Stimulated activated CD4-positive, alpha-beta T cell treated with anti-CD3 and anti-CD28 coated beads, Interleukin-1b, Interleukin-23, amount 100 ng/mL, for 48 hours (primary cell): Measurements from ENCODE around the gene POTEG.
"Not testable (repeated sequence)": the region's sequence is repeated elsewhere in the genome, so short reads cannot be mapped to it uniquely, and the experiment has no call there.

Source experiments
- DNase-seq: peaks from one replicate; pipeline ENCODE4 v3.0.0-alpha.2; 2020

Gene POTEG

DNA sequence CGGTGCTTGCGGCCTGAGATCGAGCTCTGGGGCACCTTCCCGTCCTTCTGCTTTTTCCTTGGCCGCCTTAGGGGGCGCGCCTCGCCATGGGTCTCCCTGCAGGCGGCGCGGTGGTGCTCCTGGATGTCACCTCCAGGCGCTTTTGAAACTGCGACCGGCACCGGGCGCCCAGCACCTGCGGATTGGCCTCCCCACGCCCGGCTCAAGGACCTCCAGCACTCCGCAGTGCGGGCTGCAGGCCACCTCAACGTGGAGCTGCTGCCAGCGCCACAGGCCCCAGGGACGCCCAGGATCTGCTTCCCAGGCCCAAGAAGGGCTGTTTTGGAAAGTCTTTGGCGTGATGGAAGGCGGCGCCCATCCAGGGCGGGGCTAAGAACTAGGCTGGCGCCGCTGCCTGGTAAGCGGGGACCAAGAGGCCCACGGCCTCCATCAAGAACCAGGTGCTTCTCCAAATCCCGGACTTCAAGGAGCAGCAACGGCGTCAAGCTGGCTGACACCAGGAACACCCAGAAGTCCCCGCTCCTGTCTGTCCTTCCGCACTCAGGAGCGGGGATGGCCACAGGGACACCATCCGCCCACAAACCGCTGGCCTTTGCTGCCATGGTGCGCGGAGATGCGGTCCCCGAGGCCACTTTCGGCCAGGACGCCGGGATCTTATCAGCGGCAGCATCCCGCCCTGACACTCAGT is 61.2 kb downstream of the POTEG start:
- DNase-seq = not testable (repeated sequence)

DNA sequence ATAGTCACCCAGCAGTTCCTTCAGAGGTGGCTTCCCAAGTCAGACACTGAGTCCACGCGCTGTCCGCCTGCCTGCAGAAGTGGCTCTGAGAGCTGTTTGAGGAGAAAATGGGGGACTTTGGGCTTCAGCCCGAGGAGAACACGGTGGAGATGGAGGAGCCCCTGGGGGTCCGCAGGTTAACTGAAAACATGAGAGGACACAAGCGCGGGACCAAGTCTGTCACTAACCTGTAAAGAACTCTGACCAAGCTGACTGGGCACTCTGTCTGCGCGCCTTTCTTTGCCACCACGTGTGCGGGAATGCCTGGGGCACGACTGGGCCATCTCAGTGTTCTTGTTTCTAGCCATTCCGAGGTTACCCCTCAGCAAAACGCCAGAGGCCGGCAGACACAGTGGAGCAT is 62.4 kb downstream of the POTEG start:
- not testable (repeated sequence) for DNase-seq

DNA sequence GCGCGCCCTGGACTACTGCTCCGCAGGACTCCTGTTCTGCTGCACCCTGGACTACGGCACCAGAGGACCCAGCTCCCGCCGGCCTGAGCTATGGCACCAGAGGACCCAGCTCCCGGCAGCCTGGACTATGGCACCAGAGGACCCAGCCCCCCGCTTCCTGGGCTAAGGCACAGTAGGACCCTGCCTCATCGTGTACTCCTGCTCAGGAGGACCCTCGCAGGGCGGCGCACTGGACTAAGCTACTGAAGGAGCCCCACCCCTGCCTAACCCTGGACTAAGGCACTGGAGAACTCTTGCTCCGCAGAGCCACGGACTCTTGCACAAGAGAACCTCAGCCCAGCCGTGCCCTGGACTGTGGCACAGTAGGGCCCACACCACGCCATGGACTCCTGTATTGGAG is 71.3 kb downstream of the POTEG start:
- DNase-seq = not testable (repeated sequence)

DNA sequence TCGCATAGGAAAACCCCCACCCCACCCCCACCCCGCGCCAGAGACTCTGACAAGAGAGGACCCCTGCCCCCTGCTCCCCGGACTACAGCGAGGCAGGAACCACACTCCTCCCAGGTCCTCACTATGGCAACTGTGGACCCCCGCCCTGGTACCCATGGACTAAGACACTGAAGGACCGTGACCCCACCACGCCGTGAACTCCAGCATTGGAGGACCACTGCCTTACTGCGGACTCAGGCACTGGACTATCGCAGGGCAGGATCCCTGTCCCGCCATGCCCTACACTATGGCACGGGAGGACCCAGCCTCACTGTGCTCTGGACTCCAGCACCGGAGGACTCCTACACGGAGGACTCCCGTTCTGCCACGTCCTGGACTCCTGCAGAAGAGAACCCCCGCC is 71.8 kb downstream of the POTEG start:
- not testable (repeated sequence) for DNase-seq

DNA sequence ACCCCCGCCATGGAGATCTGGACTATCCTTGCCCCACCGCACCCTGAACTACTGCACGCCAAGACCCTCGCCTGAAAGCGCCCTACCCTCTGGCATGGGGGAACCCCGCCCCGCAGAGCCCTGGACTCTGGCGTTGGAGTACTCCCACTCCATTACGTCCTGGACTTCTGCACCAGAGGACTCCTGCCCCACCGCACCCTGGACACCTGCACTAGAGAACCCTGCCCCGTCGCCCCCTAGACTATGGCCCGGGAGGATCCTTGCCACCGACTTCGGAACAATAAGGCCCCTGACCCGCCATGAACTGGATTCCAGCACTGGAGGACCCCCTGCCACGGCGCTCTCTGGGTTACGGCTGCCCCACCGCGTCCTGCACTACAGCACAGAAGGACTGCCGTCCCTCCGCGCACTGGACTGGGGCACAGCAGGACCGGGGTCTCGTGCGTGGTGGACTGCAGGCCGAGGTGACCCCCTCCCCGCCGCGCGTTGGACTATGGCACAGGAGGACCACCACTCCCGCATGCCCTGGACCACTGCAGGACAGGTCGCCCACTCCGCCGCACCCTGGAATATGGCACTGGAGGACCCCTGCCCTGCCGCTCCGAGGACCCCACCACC is 72.4 kb downstream of the POTEG start:
- DNase-seq = not testable (repeated sequence)

DNA sequence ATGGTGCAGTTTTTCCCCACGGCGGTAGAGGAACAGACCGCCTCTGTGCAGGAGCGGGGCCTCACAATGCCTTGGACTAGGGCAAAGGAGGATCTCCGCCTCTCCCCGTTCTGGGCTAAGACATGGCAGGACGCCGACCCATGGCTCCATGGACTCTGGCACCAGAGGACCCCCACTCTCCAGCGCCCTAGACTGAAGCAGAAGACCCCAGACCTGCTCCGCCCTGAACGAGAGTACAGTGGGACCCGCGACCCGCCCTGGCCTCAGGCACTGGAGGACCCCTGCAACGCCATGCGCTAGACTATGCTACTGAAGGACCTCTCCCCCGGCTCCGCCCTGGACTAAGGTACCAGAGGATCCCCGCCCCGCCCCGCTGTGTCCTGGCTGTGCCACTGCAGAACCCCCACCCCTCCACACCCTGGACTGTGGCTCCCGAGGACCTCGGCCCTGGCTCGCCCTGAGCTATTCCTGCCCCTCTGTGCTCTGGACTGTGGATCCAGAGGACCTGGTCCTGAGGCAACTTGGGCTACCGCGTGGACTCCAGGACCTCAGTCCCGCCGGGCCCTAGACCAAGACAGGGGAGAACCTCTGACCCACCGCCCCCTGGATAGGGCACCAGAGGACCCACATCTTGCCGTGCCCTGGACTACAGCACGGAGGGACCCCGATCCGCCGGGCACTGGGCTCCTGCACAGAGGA is 73.1 kb downstream of the POTEG start:
- DNase-seq = not testable (repeated sequence)
